HG02588 (cell line): ENCODE measurements around the gene TCFL5.

Experiments used
- ATAC-seq: cut with Tn5 transposase; IDR thresholded peaks from one replicate; pipeline ENCODE4 v1.9.1; 2021; ENCODE audit warnings: mild to moderate bottlenecking, moderate library complexity; ENCODE audit not compliant: unreplicated experiment

The TCFL5 gene

DNA sequence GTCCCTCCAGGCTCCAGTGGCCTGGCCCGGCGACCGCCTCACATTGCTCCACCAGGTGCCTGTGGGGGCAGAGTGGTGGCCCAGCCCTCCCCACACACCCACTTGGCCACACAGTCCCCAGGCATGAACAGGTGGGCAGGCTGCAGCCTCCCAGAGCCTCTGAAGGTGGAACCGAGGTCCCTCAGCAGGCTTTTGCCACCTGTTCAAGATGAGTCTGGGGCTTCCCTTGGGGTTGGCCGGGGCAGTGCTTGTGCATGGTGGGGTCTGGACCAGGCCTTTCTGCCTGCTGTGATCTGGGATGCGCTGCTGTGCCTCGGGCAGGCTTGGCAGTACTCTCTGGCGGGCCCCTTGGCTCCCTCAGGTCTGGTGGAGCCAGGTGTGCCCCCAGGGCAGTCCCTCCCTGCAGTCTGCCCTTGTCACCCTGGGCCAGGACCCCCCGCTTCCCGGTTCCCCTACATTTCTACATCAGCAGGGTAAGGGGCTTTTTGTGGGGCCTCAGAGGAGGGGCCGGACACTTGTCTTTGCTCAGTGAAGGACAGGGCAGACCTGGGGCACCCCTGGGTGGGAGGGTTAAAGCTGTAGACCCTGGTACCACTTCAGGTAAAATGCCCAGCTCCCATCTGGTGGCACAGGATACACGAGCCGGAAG, 47.4 kb downstream of the TCFL5 start:
- no peak for ATAC-seq

DNA sequence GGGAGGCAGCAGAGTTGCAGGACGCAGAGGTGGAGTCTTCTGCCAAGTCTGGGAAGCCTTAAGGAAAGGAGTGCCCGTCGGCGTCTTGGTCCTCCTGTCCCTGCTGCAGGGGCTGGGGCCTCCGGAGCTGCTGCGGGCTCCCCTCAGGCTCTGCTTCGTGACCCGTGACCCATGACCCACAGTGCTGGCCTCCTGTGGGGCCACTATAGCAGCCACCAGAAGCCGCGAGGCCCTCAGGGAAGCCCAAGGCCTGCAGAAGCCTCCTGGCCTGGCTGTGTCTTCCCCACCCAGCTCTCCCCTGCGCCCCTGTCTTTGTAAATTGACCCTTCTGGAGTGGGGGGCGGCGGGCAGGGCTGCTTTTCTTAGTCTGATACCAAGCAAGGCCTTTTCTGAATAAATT, 48.0 kb downstream of the TCFL5 start:
- no peak for ATAC-seq

DNA sequence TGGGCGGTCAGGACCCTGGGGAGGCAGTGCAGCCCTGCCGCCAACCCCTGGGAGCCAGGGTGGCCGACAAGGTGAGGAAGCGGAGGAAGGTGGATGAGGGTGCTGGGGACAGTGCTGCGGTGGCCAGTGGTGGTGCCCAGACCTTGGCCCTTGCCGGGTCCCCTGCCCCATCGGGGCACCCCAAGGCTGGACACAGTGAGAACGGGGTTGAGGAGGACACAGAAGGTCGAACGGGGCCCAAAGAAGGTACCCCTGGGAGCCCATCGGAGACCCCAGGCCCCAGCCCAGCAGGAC, 48.8 kb downstream of the TCFL5 start:
- ATAC-seq = no peak

DNA sequence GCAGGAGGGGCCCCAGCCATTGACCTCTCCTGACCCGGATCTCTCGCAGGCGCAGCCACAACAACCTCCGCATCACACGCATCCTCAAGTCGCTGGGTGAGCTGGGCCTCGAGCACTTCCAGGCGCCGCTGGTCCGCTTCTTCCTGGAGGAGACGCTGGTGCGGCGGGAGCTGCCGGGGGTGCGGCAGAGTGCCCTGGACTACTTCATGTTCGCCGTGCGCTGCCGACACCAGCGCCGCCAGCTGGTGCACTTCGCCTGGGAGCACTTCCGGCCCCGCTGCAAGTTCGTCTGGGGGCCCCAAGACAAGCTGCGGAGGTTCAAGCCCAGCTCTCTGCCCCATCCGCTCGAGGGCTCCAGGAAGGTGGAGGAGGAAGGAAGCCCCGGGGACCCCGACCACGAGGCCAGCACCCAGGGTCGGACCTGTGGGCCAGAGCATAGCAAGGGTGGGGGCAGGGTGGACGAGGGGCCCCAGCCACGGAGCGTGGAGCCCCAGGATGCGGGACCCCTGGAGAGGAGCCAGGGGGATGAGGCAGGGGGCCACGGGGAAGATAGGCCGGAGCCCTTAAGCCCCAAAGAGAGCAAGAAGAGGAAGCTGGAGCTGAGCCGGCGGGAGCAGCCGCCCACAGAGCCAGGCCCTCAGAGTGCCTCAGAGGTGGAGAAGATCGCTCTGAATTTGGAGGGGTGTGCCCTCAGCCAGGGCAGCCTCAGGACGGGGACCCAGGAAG, 49.3 kb downstream of the TCFL5 start:
- no peak for ATAC-seq

DNA sequence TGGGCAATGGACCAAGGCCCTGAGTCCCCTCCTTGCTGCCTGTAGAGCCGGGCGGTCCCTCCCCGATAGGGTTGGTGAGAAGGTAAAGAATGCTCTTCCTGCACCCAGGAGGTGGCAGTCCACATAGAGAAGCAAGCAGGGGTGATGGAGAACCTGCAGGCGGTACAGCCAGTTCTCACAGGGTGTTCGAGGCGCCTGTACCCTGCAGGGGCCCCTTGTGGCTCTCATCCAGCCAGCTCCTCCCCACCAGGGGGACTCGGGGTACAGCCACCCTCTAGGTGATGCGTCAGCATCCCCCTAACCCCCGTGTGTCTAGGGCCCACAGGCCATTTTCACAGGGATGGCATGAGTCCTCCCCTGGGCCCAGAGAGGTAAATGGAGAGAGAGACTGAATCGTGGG, 49.9 kb downstream of the TCFL5 start:
- ATAC-seq = no peak

DNA sequence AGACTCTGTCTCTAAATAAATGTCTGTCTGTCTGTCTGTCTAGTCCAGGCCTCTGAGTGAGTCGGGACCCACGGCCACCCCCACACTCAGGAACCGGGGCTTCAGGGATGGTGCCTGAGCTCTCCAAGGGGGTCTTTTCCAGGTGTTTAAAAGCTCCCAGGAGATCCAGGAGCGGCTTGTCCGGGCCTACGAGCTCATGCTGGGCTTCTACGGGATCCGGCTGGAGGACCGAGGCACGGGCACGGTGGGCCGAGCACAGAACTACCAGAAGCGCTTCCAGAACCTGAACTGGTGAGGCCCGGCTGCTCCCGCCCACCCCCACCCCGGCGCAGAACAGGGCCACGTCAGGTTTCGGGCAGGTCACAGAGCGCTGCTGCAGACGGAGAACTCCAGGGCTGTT, 50.3 kb downstream of the TCFL5 start:
- no peak for ATAC-seq

DNA sequence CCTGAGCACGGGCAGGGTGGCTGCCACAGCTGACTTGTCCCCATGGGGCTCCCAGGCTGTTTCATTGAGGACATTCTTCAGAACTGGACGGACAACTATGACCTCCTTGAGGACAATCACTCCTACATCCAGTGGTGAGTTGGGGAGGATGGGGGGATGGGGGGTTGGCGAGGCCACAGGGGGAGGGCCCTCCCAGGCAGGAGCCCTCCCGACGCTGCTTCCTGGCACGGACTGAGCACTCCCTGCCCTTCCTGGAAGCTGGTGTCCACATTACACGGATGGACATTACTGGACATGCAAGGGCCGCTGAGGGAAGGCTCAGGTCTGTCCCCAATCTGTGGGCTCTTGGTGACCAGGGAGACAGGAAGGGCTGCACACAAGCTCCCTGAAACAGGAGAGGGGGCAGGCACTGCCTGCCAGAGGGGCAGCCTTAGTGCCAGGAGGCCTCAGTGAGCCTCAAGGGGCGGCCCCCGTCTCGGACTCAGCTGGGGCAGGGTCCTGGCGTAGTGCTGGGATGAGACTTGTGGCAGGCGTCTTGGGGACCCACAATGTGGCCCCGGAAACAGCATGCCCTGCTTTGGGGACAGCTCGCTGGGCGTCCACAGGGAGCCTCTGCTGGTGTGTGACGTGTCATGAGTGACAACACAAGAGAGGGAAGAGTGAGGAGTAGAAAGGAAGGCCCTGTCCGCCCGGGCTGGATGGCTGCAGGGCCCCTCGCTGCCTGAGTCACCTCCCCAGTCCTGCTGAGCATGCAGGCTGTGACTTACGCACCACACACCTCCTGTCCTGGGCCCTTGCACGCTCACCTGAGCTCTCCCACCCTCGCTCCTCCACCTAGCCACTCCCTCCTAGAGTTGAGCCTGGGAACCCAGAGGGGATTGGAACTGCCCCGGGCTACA, 51.8 kb downstream of the TCFL5 start:
- no peak for ATAC-seq

DNA sequence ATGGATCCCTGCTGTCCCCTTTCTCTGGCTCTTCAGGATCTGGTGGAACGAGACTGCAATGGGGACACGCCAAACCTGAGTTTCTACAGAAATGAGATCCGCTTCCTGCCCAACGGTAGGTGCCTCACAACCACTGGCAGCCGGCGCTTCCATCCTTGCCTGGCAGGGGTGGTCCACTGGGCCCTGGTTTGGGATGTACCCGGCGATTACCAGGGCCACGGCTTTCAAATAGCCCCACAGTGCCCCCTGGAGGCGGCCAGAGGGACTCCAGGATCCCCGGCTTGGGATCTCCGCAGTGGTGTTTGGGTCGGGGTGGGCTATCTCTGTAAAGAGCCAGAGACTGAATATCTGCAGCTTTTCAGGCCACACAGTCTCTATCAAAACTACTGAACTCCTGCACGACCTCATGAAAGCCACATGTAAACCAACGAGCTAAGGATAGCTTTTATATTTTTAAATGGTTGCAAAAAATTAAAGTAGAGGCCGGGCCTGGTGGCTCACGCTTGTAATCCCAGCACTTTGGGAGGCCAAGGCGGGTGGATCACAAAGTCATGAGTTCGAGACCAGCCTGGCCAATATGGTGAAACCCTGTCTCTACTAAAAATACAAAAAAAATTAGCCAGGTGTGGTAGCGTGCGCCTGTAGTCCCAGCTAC, 53.3 kb downstream of the TCFL5 start:
- no peak for ATAC-seq

DNA sequence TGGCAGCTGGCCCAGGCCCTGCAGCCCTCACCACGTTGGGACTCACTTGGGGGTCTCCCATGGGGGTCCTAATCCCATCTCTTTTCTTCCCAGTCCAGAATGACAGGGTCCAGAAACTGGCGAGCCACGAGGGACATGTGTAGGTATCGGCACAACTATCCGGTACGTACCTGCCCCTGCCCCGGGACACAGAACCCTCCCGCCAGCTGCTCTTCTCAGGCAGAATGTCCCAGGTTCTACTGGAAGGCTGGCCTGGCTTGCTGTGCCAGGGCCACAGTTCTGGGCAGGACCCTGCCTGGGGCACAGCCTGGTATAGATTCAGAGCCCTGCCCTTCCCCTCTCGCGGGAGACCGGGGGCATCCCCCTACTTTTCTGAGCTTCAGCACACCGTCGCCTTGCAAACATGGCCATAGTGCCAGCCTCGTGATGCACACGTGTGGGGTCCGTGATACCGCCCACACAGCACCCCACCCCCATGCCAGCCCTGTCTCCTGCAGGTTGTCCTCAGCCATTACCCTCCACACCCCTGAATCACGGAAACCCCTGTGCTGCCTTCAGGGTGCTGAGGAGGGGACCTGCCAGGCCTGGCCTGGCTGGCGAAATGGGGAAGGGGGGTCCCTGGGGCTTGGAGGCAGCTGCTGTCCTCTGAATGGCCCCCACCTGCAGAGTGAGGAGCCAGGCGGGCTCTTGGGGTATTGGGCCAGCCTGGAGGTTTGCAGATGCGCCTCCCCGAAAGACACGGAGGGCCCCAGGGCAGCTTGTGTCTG, 54.0 kb downstream of the TCFL5 start:
- no peak for ATAC-seq

DNA sequence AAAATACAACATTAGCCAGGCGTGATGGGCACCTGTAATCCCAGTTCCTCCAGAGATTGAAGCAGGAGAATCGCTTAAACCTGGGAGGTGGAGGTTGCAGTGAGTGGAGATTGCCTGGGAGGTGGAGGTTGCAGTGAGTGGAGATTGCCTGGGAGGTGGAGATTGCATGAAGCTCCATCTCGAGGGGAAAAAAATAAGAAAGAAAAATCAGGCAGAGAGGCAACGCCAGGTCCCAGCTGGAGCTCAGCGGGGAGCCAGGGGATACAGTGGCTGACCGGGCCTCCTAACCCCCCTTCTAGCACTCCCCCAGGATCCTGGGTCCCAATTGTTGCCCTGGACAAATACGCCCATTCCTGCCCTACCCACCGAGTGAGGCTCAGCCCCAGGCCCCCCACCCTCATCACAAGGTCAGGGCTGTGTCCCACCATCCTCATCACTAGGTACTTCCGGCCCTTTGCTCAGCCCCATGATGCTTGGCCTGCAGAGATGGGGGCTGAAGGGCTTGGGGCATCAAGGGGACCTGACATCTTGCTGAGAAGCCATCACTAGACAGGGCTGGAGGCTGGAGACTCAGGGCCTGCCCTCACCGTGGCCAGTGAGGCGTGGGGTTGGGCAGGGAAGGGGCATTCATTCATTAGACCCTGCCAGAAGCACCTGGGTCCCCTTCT, 55.1 kb downstream of the TCFL5 start:
- no peak for ATAC-seq

DNA sequence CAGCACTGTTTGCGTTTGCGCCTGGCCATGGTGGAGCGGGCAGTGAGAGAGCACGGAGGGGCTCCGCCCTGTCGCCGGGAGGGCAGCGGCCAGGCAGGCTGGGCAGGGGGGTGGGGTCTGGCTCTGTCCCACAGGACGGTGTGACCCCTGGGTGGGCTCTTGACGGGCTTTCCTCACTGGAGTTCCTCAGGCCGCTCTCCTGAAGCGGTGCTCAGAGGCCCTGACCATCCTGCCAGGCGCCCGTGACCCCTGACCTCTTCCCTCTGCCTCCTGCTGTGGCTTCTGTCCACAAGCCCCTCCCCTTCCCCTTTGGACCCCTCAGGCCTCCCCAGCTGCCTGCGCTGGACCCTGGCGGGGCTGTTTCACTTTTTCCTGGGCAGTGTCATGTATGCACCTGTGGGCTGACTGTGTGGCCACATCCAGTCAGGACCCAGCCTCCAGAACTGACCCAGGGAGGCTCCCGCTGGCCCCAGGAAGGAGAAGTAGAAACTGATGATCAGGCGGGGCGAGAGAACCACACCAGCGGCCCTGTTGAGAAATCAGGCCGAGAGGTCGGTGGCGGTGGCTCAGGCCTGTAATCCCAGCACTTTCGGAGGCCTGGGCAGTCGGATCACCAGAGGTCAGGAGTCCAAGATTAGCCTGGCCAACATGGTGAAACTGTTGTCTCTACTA, 55.8 kb downstream of the TCFL5 start:
- no peak for ATAC-seq

DNA sequence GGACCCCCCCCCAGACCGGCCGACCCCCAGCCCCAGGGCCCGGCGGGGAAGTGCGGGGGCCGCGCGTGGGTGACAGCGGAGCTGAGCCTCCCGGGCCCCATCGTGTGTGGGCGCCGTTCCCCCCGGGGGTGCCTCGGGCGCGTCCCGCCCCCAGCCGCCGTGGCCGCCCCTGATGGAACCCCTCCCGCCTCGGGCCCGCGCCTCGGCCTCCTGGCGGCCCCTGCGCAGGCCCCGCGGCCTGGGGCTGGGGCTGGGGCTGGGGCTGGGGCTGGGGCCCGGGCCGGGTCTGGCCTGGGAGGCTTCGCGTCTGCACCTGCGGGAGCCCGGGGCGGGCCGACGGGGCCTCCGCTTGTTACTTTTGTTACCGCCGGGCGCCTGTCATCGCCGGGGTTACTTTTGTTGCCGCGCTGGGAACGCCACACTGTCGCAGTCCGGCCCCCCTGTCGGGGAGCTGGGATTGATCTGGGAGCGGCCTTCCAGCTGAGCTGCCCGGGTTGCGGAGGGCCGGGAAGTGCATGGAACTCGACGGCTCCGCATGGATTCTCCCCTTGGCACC, 56.4 kb downstream of the TCFL5 start:
- no peak for ATAC-seq

DNA sequence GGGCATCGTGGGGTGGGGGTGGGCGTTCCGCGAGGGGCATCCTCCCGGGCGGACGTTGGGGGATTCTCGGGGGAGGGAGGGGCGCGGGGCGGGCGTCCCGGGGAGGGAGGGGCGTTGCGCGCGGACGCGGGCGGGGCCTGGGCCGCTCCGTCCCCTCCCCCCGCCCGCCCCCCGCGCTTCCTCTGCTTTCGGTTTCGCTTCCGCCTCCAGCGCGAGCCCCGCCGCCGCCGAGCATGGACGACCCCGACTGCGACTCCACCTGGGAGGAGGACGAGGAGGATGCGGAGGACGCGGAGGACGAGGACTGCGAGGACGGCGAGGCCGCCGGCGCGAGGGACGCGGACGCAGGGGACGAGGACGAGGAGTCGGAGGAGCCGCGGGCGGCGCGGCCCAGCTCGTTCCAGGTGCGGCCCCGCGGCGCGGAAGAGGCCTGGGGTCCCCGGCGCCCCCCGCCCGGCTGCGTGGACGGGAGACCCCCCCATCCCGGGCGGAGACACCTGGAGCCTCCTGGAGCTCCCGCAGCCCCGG, 56.9 kb downstream of the TCFL5 start, which contains the start of gene OGFR:
Gene OGFR (plus strand): TSS at position 209 of the 528 bp plus-strand sequence. CDS start 25 bp downstream, at position 234.
- ATAC-seq = no peak

DNA sequence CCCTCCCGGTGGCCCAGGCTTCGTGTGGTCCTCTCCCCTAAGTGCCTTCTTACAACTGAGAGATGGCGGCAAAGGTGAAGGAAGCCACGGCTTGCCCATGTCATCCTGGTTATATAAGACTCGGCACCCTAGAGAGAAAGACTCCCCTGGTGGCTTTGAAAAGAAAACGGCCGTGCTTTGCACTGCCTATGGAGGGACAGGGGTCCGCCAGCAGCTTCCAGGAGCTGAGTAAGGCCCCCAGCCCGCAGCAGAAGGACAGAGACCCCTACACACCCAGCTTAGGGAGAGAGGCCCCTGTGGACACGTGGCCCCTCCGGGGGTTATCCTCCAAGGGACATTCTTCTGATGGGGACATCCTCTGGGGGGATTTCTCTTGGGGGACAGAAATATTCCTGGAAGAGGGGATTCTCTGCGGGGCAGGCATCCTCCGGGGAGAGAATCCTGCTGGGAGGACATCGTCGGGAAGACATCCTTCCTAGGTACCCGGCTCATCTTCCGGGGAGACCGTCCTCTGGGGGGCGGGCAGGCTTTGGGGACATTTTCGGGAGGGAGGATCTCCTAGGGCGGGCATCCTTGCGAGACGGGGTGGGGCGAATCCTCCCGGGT, 57.5 kb downstream of the TCFL5 start:
- ATAC-seq = no peak

DNA sequence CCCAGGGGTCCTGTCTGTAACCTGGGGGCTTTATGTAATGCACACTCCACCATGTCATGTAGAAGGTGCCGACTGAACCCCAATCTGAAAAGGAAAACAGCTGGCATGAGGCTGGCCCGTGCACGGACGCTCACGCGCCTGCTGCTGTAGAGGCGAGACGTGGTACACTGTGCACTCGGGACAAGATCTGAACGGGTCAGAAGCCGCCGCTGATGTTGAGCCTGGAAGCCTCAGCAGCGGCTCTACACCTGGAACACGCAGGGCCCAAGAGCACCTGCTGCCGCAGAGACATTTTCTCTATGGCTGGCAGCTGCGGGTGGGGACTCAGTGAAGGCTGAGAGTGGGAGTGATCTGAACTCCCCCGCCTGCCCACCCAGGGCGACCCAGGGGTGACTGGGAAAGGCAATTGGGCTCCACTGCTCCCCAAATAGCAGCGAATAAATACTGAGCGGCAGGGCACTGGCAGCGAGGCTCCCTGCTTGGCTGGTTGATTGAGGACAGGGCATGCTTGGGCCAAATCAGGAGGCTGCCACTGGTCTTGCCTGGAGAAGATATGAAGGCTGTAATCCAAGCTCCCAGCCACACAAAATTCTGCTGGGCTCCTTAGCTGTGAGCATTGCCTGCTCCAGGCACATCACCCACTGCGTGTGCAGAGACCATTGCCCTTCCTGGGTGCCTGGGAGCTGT, 59.5 kb downstream of the TCFL5 start:
- ATAC-seq = no peak

DNA sequence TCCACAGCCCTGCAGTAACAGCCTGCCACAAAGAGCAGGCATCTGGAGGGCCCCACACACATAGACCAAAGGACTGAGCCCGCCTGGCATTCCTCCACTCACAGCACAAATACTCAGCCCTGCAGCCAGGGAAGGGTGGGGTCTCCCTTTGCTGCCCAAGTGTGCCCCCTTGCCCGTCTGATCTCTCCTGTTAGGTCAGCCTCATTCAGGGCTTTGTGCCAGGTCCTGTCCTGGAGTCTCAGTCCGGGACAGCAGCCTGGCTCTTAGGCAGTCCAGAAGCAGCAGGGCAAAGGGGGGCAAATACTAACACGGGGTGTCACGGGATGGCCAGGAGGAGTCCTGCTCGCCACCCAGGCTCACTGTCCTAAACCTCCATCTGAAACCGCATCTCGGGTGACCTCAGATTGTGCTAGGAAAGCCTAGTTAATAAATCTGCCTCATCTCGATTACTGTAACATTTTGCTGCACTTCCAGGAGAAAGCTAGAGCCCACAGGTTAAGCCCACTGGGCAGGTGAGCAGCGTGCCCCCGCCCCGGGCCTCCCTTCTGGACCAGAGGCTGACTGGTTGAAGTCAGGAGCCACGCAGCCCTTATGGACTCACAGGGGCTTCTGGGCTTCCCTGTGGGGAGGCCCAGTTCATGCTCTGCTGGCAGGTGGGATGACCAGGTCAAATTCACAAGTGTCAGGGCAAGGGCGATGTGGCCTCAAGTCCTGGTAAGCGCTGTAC, 60.2 kb downstream of the TCFL5 start:
- no peak for ATAC-seq
